HG02970 (cell line): ENCODE measurements around the gene GMPPA.

Experiments
- ATAC-seq: cut with Tn5 transposase; IDR thresholded peaks from one replicate; pipeline ENCODE4 v1.9.1; 2021; ENCODE audit warnings: mild to moderate bottlenecking, moderate library complexity, moderate number of reproducible peaks; ENCODE audit not compliant: unreplicated experiment, low FRiP score

The GMPPA gene

GRCh38 chr2:219483451-219484342 lies 15.0 kb upstream of the GMPPA start:
- ATAC-seq: no peak

GRCh38 chr2:219484343-219485200 lies 14.1 kb upstream of the GMPPA start:
- ATAC-seq: no peak

GRCh38 chr2:219485201-219485580 lies 13.5 kb upstream of the GMPPA start:
- no peak for ATAC-seq

- ATAC-seq: no peak
Observed at GRCh38 chr2:219486380-219486959, 12.2 kb upstream of the GMPPA start.

- no peak for ATAC-seq
Observed at GRCh38 chr2:219488149-219488843, 10.4 kb upstream of the GMPPA start.

- no peak for ATAC-seq
Observed at GRCh38 chr2:219488844-219489194, 9.9 kb upstream of the GMPPA start.

- no peak for ATAC-seq
Observed at GRCh38 chr2:219489315-219489714, 9.4 kb upstream of the GMPPA start.

GRCh38 chr2:219490186-219490585 lies 8.5 kb upstream of the GMPPA start:
- ATAC-seq: no peak

- no peak for ATAC-seq
Observed at GRCh38 chr2:219490600-219491130, 8.0 kb upstream of the GMPPA start.

GRCh38 chr2:219491278-219491963 lies 7.3 kb upstream of the GMPPA start:
- no peak for ATAC-seq

GRCh38 chr2:219492575-219492974 lies 6.1 kb upstream of the GMPPA start:
- no peak for ATAC-seq

- ATAC-seq: no peak
Observed at GRCh38 chr2:219493086-219493485, 5.6 kb upstream of the GMPPA start.

GRCh38 chr2:219494952-219495530 lies 3.6 kb upstream of the GMPPA start:
- no peak for ATAC-seq

GRCh38 chr2:219495531-219496122 lies 3.1 kb upstream of the GMPPA start:
- no peak for ATAC-seq

- ATAC-seq: no peak
Observed at GRCh38 chr2:219496247-219496824, 2.4 kb upstream of the GMPPA start.

- ATAC-seq: no peak
Observed at GRCh38 chr2:219496825-219497494, 1.7 kb upstream of the GMPPA start.

GRCh38 chr2:219497495-219498279 lies 1.0 kb upstream of the GMPPA start:
- no peak for ATAC-seq

- ATAC-seq: no peak
Observed at GRCh38 chr2:219499058-219499307, 292 bp downstream of the GMPPA start.
